Testis (tissue), 3 donors: Measurements from ENCODE around the gene ENTPD3. TPM values are rescaled to one million over a fixed set of nuclear protein-coding genes. Genes with fewer than 3 reads are reported as not detected.
"Not testable (repeated sequence)": the region's sequence is repeated elsewhere in the genome, so short reads cannot be mapped to it uniquely, and the experiment has no call there.

Source experiments
- DNase-seq: peaks from one replicate; pipeline ENCODE4 v3.0.0-alpha.2; 2019
- H3K27ac ChIP-seq, 2 donors: fragments of 200-600 bp; sonication (generic); one replicate each; pipeline ENCODE4 v1.5.1; 2019
- H3K27me3 ChIP-seq: fragments of 200-600 bp; sonication (generic); one replicate; pipeline ENCODE4 v1.5.1; 2019
- H3K36me3 ChIP-seq: fragments of 200-600 bp; sonication (generic); one replicate; pipeline ENCODE4 v1.5.1; 2017; ENCODE audit warnings: low read depth; ENCODE audit errors: missing control alignments
- H3K4me1 ChIP-seq: fragments of 200-600 bp; sonication (generic); one replicate; pipeline ENCODE4 v1.5.1; 2019
- H3K4me3 ChIP-seq, 2 donors: fragments of 200-600 bp; sonication (generic); one replicate each; pipeline ENCODE4 v1.5.1; 2017 to 2019
- H3K9me3 ChIP-seq: fragments of 200-600 bp; sonication (generic); one replicate; pipeline ENCODE4 v1.5.1; 2017
- POLR2A ChIP-seq: fragments of 450-650 bp; IDR thresholded peaks from one replicate; pipeline ENCODE4 v1.6.1; 2017; ENCODE audit warnings: antibody characterized with exemption, mild to moderate bottlenecking, moderate library complexity
- WGBS, 2 donors: methylation state at CpG; one replicate each; pipeline ENCODE4 v1.1.5; 2018; 5-methylcytosine and 5-hydroxymethylcytosine counted together
- intact Hi-C: fragments of 100-400 bp; cut with DNase I; formaldehyde crosslinking; loops from one replicate; pipeline ENCODE4 v1.15.1; 2023; ENCODE audit warnings: low total_unique reads
- polyA plus RNA-seq: library from polyadenylated mRNA; stranded (reverse); fragments of 350-450 nt; fragmentation: Illumina TruSeq; extraction: RNeasy Lipid Tissue Mini Kit (QIAGEN cat#74804); gene quantifications from one replicate; pipeline ENCODE4 v1.2.3, GENCODE V29; 2014; ENCODE audit warnings: low read depth, low replicate concordance; ENCODE audit not compliant: insufficient read depth
- total RNA-seq, 2 donors: library from RNA; depleted of rRNA; stranded (reverse); fragments of >200 nt; gene quantifications; one replicate each; pipeline ENCODE4 v1.2.3, GENCODE V29; 2016
- TF ChIP-seq, protein P1 (sequence below), 3 experiments: fragments of 450-650 bp in 2 of 3; fragments of 200-600 bp in 1 of 3; sonication (generic) in 1 of 3; IDR thresholded peaks; one replicate each; pipeline ENCODE4 v1.5.1; 2016 to 2019; ENCODE audit warnings: antibody characterized with exemption in 3 of 3, mild to moderate bottlenecking in 2 of 3, moderate library complexity in 1 of 3

Gene ENTPD3
- total and polyA plus RNA-seq, 3 donors from 2014 or later: 0.24 to 0.57 (median 0.50) TPM

GRCh38 chr3:40461161-40461560, 74.2 kb downstream of the ENTPD3 start:
- no peak for DNase-seq

GRCh38 chr3:40462838-40463237, 75.9 kb downstream of the ENTPD3 start:
- H3K4me3 ChIP-seq, H3K27me3 ChIP-seq, H3K27ac ChIP-seq, intact Hi-C loops, H3K9me3 ChIP-seq, H3K36me3 ChIP-seq, DNase-seq: not testable (repeated sequence)
- H3K4me1 ChIP-seq: peaks cover 12% of the 10 kb centered on the region
- WGBS, 2 donors: 93 to 95% methylated on average over 7 of the region's 7 CpGs

More at GRCh38 chr3:40461161-40461560, 74.2 kb downstream of the ENTPD3 start:
- TF ChIP-seq, protein P1, sequence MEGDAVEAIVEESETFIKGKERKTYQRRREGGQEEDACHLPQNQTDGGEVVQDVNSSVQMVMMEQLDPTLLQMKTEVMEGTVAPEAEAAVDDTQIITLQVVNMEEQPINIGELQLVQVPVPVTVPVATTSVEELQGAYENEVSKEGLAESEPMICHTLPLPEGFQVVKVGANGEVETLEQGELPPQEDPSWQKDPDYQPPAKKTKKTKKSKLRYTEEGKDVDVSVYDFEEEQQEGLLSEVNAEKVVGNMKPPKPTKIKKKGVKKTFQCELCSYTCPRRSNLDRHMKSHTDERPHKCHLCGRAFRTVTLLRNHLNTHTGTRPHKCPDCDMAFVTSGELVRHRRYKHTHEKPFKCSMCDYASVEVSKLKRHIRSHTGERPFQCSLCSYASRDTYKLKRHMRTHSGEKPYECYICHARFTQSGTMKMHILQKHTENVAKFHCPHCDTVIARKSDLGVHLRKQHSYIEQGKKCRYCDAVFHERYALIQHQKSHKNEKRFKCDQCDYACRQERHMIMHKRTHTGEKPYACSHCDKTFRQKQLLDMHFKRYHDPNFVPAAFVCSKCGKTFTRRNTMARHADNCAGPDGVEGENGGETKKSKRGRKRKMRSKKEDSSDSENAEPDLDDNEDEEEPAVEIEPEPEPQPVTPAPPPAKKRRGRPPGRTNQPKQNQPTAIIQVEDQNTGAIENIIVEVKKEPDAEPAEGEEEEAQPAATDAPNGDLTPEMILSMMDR (IDR thresholded peaks at IDR 0.05): no peak
- TF ChIP-seq POLR2A: no peak
- WGBS, 2 donors: 81 to 84% methylated on average over 3 of the region's 3 CpGs
- Histone ChIP-seq H3K4me1 (peaks cover 12% of the 10 kb centered on the region), H3K9me3 (no peaks in the 10 kb centered on the region), H3K27ac (no peak overlapping the region), H3K36me3 (no peaks in the 10 kb centered on the region), H3K4me3 (no peak overlapping the region), H3K27me3 (no peaks in the 10 kb centered on the region)
- intact Hi-C loops: no loop called here

DNA sequence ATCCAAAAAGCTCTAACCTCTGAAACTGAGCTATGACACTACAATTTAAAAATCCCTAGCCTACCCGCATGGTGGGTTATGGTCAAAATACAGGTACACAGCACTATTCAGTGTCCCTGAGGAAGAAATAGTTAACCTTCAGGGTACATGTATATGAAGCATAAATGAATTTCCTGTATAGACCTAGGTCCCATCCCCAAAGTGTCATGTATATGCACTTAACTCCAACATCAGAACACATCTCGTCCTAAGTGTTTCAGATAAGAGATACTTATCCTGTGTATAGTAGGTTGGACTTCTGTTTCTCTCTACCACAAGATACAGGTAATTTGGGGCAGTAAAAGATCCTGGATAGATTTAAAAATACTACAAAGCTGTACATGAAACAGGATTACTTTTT, 76.6 kb downstream of the ENTPD3 start:
- Histone ChIP-seq H3K9me3 (no peaks in the 10 kb centered on the region), H3K4me1 (peaks cover 5% of the 10 kb centered on the region), H3K36me3 (no peaks in the 10 kb centered on the region), H3K27ac (no peak overlapping the region), H3K4me3 (no peak overlapping the region), H3K27me3 (no peaks in the 10 kb centered on the region)
- DNase-seq: no peak
- intact Hi-C loops: no loop called here
- TF ChIP-seq, protein P1 (IDR thresholded peaks at IDR 0.05): no peak
- TF ChIP-seq POLR2A: no peak
- 82 to 88% methylated on average over 2 of the region's 2 CpGs for WGBS, 2 donors

- H3K27ac ChIP-seq: no peak overlapping the region
- 64 to 70% methylated on average over 8 to 9 of the region's 9 CpGs for WGBS, 2 donors
- no peak for TF ChIP-seq POLR2A
- TF ChIP-seq, protein P1 (IDR thresholded peaks at IDR 0.05): no peak
- no peaks in the 10 kb centered on the region for H3K4me1 ChIP-seq
- intact Hi-C loops: no loop called here
- no peaks in the 10 kb centered on the region for H3K36me3 ChIP-seq
- H3K4me3 ChIP-seq: no peak overlapping the region
- no peak for DNase-seq
- no peaks in the 10 kb centered on the region for H3K27me3 ChIP-seq
- H3K9me3 ChIP-seq: no peaks in the 10 kb centered on the region
These were observed 77.5 kb downstream of the ENTPD3 start for GRCh38 chr3:40464339-40465110.

DNA sequence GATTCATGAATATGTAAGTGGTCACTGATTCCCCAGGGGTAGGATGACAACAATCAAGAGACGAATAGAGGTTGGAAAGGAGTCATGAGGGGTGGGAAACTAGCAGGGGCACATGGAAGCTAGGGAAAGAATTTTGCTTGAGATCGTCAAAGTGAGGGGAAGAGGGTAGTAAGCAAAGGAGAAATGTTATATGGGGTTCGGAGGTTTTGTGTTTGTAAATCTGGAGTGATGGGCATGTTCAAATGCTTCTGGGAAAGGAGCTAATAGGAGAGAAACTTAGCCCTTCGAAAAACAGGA, 78.1 kb downstream of the ENTPD3 start:
- 79 to 83% methylated on average over 4 of the region's 4 CpGs for WGBS, 2 donors
- no peak overlapping the region for H3K27ac ChIP-seq
- H3K4me1 ChIP-seq: no peaks in the 10 kb centered on the region
- H3K9me3 ChIP-seq: no peaks in the 10 kb centered on the region
- TF ChIP-seq, protein P1 (IDR thresholded peaks at IDR 0.05): no peak
- no peak for TF ChIP-seq POLR2A
- no peaks in the 10 kb centered on the region for H3K27me3 ChIP-seq
- H3K4me3 ChIP-seq: no peak overlapping the region
- no peak for DNase-seq
- no peaks in the 10 kb centered on the region for H3K36me3 ChIP-seq
- intact Hi-C loops: no loop called here
